Mucosa of descending colon (tissue), 3 donors: ENCODE data around the gene RPS5. TPM values are rescaled to one million over a fixed set of nuclear protein-coding genes. Genes with fewer than 3 reads are reported as not detected.

ENCODE experiments used
- ATAC-seq: fragments of 200-7000 bp; cut with Tn5 transposase; one replicate; pipeline ENCODE4 v1.9.1; 2020; ENCODE audit warnings: mild to moderate bottlenecking, moderate library complexity
- DNase-seq, 3 donors: peaks; one replicate each; pipeline ENCODE4 v3.0.0-alpha.2; 2020
- H3K36me3 ChIP-seq: fragments of 200-600 bp; one replicate; pipeline ENCODE4 v1.8.0; 2021; ENCODE audit warnings: low read depth, mild to moderate bottlenecking
- H3K4me1 ChIP-seq: fragments of 200-600 bp; one replicate; pipeline ENCODE4 v1.8.0; 2021; ENCODE audit warnings: low read depth, mild to moderate bottlenecking
- H3K4me3 ChIP-seq: fragments of 200-600 bp; one replicate; pipeline ENCODE4 v1.8.0; 2021; ENCODE audit warnings: mild to moderate bottlenecking
- H3K9me3 ChIP-seq: fragments of 200-600 bp; one replicate; pipeline ENCODE4 v1.8.0; 2021; ENCODE audit warnings: mild to moderate bottlenecking
- intact Hi-C, 2 donors: fragments of 100-400 bp; cut with DNase I in 1 of 2; cut with micrococcal nuclease in 1 of 2; formaldehyde crosslinking; loops; one replicate each; pipeline versions ENCODE4 v1.11.0 to v1.11.1; 2022; cut with DNase I, micrococcal nuclease
- total RNA-seq, 3 donors: library from RNA; stranded (reverse); fragmentation: NEBNext Ultra II Directional in 2 of 3; extraction: Animal tissue kit (Norgen Biotek cat#: 25700) in 2 of 3; gene quantifications; one replicate each; pipeline versions ENCODE4 v1.2.1 to v1.2.4, GENCODE V29; 2021 to 2023
- TF ChIP-seq, protein P1 (sequence below): fragments of 200-600 bp; IDR thresholded peaks from one replicate; pipeline ENCODE4 v1.8.0; 2022; ENCODE audit warnings: antibody characterized with exemption, mild to moderate bottlenecking
- donor health status: DM: no; HTN: no; CAD: no; lungs with moderate emphysema.
- donor health status: DM: no; HTN: no; CAD: no.
- donor health status: DM: no; HTN: yes; CAD: no.

RPS5 gene
- total RNA-seq, 3 donors from 2014 or later: 692 to 768 (median 754) TPM

GRCh38 chr19:58379246-58379645 lies 7.8 kb upstream of the RPS5 start:
- Histone ChIP-seq H3K9me3 (no peaks in the 10 kb centered on the region), H3K4me1 (peaks cover 13% of the 10 kb centered on the region), H3K4me3 (no peak overlapping the region), H3K36me3 (no peaks in the 10 kb centered on the region)
- intact Hi-C loops: no loop called here
- ATAC-seq (no peak), DNase-seq (no peak)
- TF ChIP-seq, protein P1, sequence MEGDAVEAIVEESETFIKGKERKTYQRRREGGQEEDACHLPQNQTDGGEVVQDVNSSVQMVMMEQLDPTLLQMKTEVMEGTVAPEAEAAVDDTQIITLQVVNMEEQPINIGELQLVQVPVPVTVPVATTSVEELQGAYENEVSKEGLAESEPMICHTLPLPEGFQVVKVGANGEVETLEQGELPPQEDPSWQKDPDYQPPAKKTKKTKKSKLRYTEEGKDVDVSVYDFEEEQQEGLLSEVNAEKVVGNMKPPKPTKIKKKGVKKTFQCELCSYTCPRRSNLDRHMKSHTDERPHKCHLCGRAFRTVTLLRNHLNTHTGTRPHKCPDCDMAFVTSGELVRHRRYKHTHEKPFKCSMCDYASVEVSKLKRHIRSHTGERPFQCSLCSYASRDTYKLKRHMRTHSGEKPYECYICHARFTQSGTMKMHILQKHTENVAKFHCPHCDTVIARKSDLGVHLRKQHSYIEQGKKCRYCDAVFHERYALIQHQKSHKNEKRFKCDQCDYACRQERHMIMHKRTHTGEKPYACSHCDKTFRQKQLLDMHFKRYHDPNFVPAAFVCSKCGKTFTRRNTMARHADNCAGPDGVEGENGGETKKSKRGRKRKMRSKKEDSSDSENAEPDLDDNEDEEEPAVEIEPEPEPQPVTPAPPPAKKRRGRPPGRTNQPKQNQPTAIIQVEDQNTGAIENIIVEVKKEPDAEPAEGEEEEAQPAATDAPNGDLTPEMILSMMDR: no peak

- Histone ChIP-seq H3K36me3 (no peaks in the 10 kb centered on the region), H3K4me1 (peaks cover 13% of the 10 kb centered on the region), H3K9me3 (no peaks in the 10 kb centered on the region), H3K4me3 (peak overlapping the region; percentile 48)
- DNase-seq (no peak), ATAC-seq (peak; percentile 27)
- intact Hi-C loops: no loop called here
- TF ChIP-seq, protein P1: no peak
These were observed 6.9 kb upstream of the RPS5 start for GRCh38 chr19:58380037-58380661.

GRCh38 chr19:58380662-58381459 lies 6.2 kb upstream of the RPS5 start, which contains the start of gene ZNF837:
TSS of gene ZNF837 (minus strand) at chr19:58381030. CDS start at chr19:58369332, 11,698 bp downstream.
- no peaks in the 10 kb centered on the region for H3K9me3 ChIP-seq
- DNase-seq (peak; percentile 98 to 100 (median 99)), ATAC-seq (peak; percentile 93)
- H3K36me3 ChIP-seq: no peaks in the 10 kb centered on the region
- H3K4me3 ChIP-seq: peak within 1 kb of the TSS; percentile 48
- peaks cover 19% of the 10 kb centered on the region for H3K4me1 ChIP-seq
- TF ChIP-seq, protein P1: no peak
- intact Hi-C loops: no loop called here

- intact Hi-C loops: no loop called here
- H3K9me3 ChIP-seq: no peaks in the 10 kb centered on the region
- TF ChIP-seq, protein P1: no peak
- no peaks in the 10 kb centered on the region for H3K36me3 ChIP-seq
- peaks cover 21% of the 10 kb centered on the region for H3K4me1 ChIP-seq
- peak overlapping the region; percentile 48 for H3K4me3 ChIP-seq
- no peak for ATAC-seq
- peak in 1 of 3 donors; percentile 32 for DNase-seq
These were observed 5.4 kb upstream of the RPS5 start for GRCh38 chr19:58381460-58382212.

GRCh38 chr19:58382997-58383603 lies 4.0 kb upstream of the RPS5 start:
- Histone ChIP-seq H3K4me1 (peaks cover 28% of the 10 kb centered on the region), H3K4me3 (no peak overlapping the region)

More at GRCh38 chr19:58382997-58383603, 4.0 kb upstream of the RPS5 start:
- DNase-seq: no peak
- Histone ChIP-seq H3K9me3 (no peaks in the 10 kb centered on the region), H3K36me3 (no peaks in the 10 kb centered on the region)
- TF ChIP-seq, protein P1: no peak
- intact Hi-C loops: no loop called here
- no peak for ATAC-seq
